GM23248 (cell line): ENCODE data around the gene CHST8.

Experiments
- EZH2 ChIP-seq: fragments of 200-600 bp; sonication (generic); IDR thresholded peaks from 2 replicates; pipeline ENCODE4 v1.6.1; 2018; ENCODE audit warnings: antibody characterized with exemption, mild to moderate bottlenecking; ENCODE audit not compliant: insufficient read depth, poor library complexity, severe bottlenecking
- EZH2phosphoT487 ChIP-seq: fragments of 200-600 bp; sonication (generic); IDR thresholded peaks from 2 replicates; pipeline ENCODE4 v1.6.1; 2018; ENCODE audit warnings: antibody characterized with exemption, moderate library complexity, mild to moderate bottlenecking, low read depth; ENCODE audit not compliant: insufficient read depth

DNA sequence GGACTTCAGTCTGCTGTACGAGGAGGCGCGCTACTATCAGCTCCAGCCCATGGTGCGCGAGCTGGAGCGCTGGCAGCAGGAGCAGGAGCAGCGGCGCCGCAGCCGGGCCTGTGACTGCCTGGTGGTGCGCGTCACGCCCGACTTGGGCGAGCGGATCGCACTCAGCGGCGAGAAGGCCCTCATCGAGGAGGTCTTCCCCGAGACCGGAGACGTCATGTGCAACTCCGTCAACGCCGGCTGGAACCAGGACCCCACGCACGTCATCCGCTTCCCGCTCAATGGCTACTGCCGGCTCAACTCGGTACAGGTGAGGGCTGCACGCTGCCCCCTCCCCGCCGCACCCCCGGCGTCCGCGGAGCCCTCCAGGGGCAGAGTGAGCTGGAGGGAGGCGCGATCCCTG lies 189.5 kb downstream of the CHST8 start:
- TF ChIP-seq EZH2, result no peak
- no peak for TF ChIP-seq EZH2phosphoT487
